ENCODE measurements around the gene GFM2. TPM values are rescaled to one million over a fixed set of nuclear protein-coding genes. Genes with fewer than 3 reads are reported as not detected.
"Not testable (repeated sequence)": the region's sequence is repeated elsewhere in the genome, so short reads cannot be mapped to it uniquely, and the experiment has no call there.

Gene GFM2
- total RNA-seq, 1 donor from 2014 or later, result 21.8 TPM

DNA sequence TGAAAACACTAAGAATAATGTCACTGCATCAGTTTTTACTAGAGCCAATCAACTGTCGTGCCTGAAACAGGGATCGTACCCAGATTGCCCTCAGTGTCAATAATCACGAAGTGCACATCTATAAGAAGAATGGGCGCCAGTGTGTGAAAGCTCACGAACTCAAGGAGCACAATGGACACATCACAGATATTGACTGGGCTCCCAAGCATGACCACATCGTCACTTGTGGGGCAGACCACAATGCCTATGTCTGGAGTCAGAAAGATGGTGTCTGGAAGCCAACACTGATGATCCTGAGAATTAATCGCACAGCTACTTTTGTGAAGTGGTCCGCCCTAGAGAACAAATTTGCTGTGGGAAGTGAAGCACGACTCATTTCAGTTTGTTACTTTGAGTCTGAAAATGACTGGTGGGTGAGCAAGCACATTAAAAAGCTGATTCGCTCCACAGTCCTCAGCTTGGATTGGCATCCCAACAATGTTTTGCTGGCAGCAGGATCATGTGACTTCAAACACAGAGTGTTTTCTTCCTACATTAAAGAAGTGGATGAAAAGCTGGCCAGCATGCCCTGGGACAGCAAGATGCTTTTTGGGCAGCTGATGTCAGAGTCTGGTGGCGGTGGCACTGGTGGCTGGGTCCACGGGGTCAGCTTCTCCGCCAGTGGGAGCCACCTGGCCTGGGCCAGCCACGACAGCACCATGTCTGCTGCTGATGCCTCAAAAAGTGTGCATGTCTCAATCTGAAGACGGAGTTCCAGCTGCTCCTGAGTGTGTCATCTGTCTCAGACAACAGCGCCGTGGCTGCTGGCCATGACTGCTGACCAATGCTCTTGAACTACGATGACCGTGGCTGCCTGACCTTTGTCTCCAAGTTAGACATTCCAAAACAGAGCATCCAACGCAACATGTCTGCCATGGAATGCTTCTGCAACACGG lies 32.3 kb upstream of the GFM2 start:
- intact Hi-C loops (cut with micrococcal nuclease), result no loop called here
- H3K36me3 Mint-ChIP-seq (ENCODE audit: low read depth), result peaks cover 22% of the 10 kb centered on the region
- no peaks in the 10 kb centered on the region for H3K4me1 Mint-ChIP-seq
- ATAC-seq (ENCODE audit: low read depth) (no peak), DNase-seq (no peak)
- ChIA-PET CTCF (no interaction called here), POLR2A (no interaction called here)
- TF ChIP-seq, protein P1, sequence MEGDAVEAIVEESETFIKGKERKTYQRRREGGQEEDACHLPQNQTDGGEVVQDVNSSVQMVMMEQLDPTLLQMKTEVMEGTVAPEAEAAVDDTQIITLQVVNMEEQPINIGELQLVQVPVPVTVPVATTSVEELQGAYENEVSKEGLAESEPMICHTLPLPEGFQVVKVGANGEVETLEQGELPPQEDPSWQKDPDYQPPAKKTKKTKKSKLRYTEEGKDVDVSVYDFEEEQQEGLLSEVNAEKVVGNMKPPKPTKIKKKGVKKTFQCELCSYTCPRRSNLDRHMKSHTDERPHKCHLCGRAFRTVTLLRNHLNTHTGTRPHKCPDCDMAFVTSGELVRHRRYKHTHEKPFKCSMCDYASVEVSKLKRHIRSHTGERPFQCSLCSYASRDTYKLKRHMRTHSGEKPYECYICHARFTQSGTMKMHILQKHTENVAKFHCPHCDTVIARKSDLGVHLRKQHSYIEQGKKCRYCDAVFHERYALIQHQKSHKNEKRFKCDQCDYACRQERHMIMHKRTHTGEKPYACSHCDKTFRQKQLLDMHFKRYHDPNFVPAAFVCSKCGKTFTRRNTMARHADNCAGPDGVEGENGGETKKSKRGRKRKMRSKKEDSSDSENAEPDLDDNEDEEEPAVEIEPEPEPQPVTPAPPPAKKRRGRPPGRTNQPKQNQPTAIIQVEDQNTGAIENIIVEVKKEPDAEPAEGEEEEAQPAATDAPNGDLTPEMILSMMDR (IDR thresholded peaks at IDR 0.05), result no peak
- no peak overlapping the region for H3K4me3 Mint-ChIP-seq
- H3K9me3 Mint-ChIP-seq, result no peaks in the 10 kb centered on the region
- H3K27me3 Mint-ChIP-seq, result peaks cover 2% of the 10 kb centered on the region
- no peak overlapping the region for H3K27ac Mint-ChIP-seq

DNA sequence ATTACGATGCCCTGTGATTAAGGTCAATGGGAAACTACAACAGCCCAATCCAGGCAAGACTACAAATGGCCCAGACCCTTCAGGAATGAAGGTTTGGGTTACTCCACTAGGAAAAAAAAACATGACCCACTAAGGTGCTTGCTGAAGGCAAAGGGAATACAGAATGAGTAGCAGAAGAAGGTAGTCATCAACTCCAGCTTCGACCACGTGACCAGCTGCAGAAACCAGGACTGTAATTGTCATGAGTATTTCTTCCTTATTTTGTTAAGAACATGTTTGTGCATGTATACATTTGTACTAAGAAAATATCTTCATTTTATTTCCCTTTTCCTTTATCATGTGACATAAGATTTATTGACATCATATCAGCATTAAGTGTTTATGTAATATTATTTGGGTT lies 24.8 kb upstream of the GFM2 start:
- H3K4me1 Mint-ChIP-seq; H3K27me3 Mint-ChIP-seq; POLR2A ChIA-PET; H3K9me3 Mint-ChIP-seq; H3K4me3 Mint-ChIP-seq; DNase-seq; H3K27ac Mint-ChIP-seq; intact Hi-C loops (cut with micrococcal nuclease); CTCF ChIA-PET; ATAC-seq (ENCODE audit: low read depth): not testable (repeated sequence)
- peaks cover 37% of the 10 kb centered on the region for H3K36me3 Mint-ChIP-seq (ENCODE audit: low read depth)

DNA sequence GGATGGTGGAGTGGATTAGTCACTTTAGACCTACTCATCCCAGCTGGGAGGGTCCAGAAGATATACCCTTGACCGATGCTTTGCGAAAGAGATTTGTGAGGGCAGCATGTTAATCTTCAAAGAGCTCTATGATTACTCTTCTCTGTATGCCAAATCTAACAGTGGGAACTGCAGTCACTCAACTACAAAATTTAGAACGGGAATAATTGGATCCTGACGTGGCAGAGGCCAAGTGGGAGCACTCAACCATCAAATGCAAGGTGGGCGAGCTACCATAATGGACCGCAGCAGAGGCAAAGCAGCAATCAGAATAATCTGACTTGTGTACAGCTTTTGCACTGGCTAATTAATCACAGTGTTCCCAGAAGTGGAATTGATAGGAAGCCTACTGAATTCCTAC lies 20.5 kb upstream of the GFM2 start:
- no peak for DNase-seq
- ChIA-PET CTCF (no interaction called here), POLR2A (no interaction called here)
- H3K4me3 Mint-ChIP-seq, result no peak overlapping the region
- no peaks in the 10 kb centered on the region for H3K4me1 Mint-ChIP-seq
- H3K36me3 Mint-ChIP-seq (ENCODE audit: low read depth), result peaks cover 23% of the 10 kb centered on the region
- intact Hi-C loops (cut with micrococcal nuclease), result no loop called here
- H3K9me3 Mint-ChIP-seq, result no peaks in the 10 kb centered on the region
- ATAC-seq (ENCODE audit: low read depth), result no peak
- H3K27me3 Mint-ChIP-seq, result no peaks in the 10 kb centered on the region
- TF ChIP-seq, protein P1 (IDR thresholded peaks at IDR 0.05), result no peak
- no peak overlapping the region for H3K27ac Mint-ChIP-seq

DNA sequence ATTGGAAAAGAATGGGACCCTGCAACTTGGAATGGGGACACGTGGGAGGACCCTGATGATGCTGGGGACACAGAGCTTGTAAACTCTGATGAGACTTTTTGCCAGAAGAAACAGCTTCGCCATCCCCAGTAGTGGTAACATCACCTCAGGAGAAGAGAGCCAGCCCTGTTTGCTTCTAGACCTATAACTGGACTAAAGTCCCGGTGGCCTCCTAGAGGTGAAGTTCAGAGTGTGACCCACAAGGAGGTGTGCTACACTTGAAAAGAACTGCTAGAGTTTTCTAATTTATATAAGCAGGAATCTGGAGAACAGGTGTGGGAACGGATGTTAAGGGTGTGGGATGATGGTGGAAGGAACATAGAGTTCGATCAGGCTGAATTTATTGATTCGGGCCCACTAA lies 19.9 kb upstream of the GFM2 start:
- DNase-seq, result no peak

DNA sequence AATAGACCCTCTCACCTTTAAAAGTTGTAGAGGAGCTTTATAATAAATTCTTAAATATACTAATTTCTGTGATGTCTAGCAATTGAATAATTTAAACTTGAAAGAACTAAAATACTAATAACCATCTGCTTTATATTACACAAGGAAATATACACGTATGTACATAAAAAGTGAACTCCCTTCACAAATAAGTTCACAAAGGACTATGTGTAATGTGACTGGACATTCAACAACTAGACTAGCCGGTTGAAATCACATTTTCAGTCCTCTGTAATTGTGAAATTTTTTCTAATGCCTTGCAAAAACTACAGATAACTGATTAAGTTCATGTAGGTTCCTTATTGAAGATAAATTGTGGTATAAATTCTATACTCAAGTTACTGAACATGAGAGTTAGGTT lies 11.7 kb upstream of the GFM2 start:
- POLR2A ChIA-PET, result no interaction called here
- H3K36me3 Mint-ChIP-seq (ENCODE audit: low read depth), result peaks cover 30% of the 10 kb centered on the region
- no peak overlapping the region for H3K4me3 Mint-ChIP-seq
- CTCF ChIA-PET, result no interaction called here
- no peaks in the 10 kb centered on the region for H3K4me1 Mint-ChIP-seq
- intact Hi-C loops (cut with micrococcal nuclease), result no loop called here
- TF ChIP-seq, protein P1 (IDR thresholded peaks at IDR 0.05), result no peak
- H3K27ac Mint-ChIP-seq, result no peak overlapping the region
- no peaks in the 10 kb centered on the region for H3K9me3 Mint-ChIP-seq
- ATAC-seq (ENCODE audit: low read depth) (no peak), DNase-seq (no peak)
- H3K27me3 Mint-ChIP-seq, result no peaks in the 10 kb centered on the region

More for the DNA sequence above, 19.9 kb upstream of the GFM2 start:
- H3K9me3 Mint-ChIP-seq, result no peaks in the 10 kb centered on the region
- TF ChIP-seq, protein P1 (IDR thresholded peaks at IDR 0.05), result no peak
- ChIA-PET CTCF (no interaction called here), POLR2A (no interaction called here)
- no peaks in the 10 kb centered on the region for H3K4me1 Mint-ChIP-seq
- H3K36me3 Mint-ChIP-seq (ENCODE audit: low read depth), result peaks cover 20% of the 10 kb centered on the region
- no peak overlapping the region for H3K4me3 Mint-ChIP-seq
- ATAC-seq (ENCODE audit: low read depth), result no peak
- intact Hi-C loops (cut with micrococcal nuclease), result no loop called here
- H3K27ac Mint-ChIP-seq, result no peak overlapping the region
- H3K27me3 Mint-ChIP-seq, result no peaks in the 10 kb centered on the region

Data from activated B cell treated with CpG ODN at 0.5 μM for 24 hours (primary cell).